GM12878 (cell line): ENCODE measurements around the gene STAMBPL1.

ENCODE experiments used
- BCL3 ChIP-seq: IDR thresholded peaks from 2 replicates; pipeline ENCODE4 v1.6.1; 2011; ENCODE audit warnings: borderline replicate concordance, low read depth, mild to moderate bottlenecking, moderate library complexity, low read length; ENCODE audit not compliant: insufficient read depth, poor library complexity, severe bottlenecking
- CREM ChIP-seq: IDR thresholded peaks from 2 replicates; pipeline ENCODE4 v1.6.1; 2014; ENCODE audit warnings: antibody characterized with exemption, low read depth
- CTCF ChIP-seq, 3 experiments: IDR thresholded peaks in 2 of 3; conservative IDR thresholded peaks in 1 of 3; 2 replicates each; pipeline ENCODE4 v1.5.1; 2011; ENCODE audit warnings: low read depth in 3 of 3, low read length in 3 of 3, mild to moderate bottlenecking in 3 of 3, control low read depth in 2 of 3, moderate library complexity in 2 of 3, inconsistent platforms in 1 of 3, mixed read lengths in 1 of 3; ENCODE audit not compliant: control insufficient read depth in 2 of 3, insufficient read depth in 1 of 3; ENCODE audit errors: extremely low read depth in 1 of 3
- EZH2 ChIP-seq: IDR thresholded peaks from 2 replicates; pipeline ENCODE4 v1.6.1; 2012; ENCODE audit warnings: low read depth, mild to moderate bottlenecking, control low read depth, inconsistent platforms, low read length, borderline replicate concordance; ENCODE audit not compliant: control insufficient read depth
- FOS ChIP-seq: IDR thresholded peaks from 3 replicates; pipeline ENCODE4 v1.6.1; 2011; ENCODE audit warnings: borderline replicate concordance; ENCODE audit not compliant: insufficient read length; ENCODE audit errors: extremely low read depth
- IRF3 ChIP-seq: fragments of 450-650 bp; IDR thresholded peaks from 2 replicates; pipeline ENCODE4 v1.6.1; 2014; ENCODE audit warnings: mild to moderate bottlenecking
- MAX ChIP-seq: IDR thresholded peaks from 2 replicates; pipeline ENCODE4 v1.6.1; 2012; ENCODE audit warnings: low read depth, low read length, improper control_type of control experiment
- PBX3 ChIP-seq: IDR thresholded peaks from 2 replicates; pipeline ENCODE4 v1.6.1; 2011; ENCODE audit warnings: mild to moderate bottlenecking, low read depth, low read length, moderate library complexity; ENCODE audit not compliant: insufficient replicate concordance
- POLR2A ChIP-seq: IDR thresholded peaks from 2 replicates; pipeline ENCODE4 v1.6.1; 2011; ENCODE audit warnings: low read depth, mild to moderate bottlenecking, low read length
- POLR2AphosphoS5 ChIP-seq: IDR thresholded peaks from 2 replicates; pipeline ENCODE4 v1.6.1; 2011; ENCODE audit warnings: mild to moderate bottlenecking, low read length, inconsistent platforms
- REST ChIP-seq: IDR thresholded peaks from 2 replicates; pipeline ENCODE4 v1.6.1; 2012; ENCODE audit warnings: mild to moderate bottlenecking, low read depth, low read length
- TAF1 ChIP-seq: IDR thresholded peaks from 2 replicates; pipeline ENCODE4 v1.6.1; 2011; ENCODE audit warnings: mild to moderate bottlenecking, low read depth, low read length, borderline replicate concordance
- TARDBP ChIP-seq: IDR thresholded peaks from 2 replicates; pipeline ENCODE4 v1.6.1; 2016; ENCODE audit warnings: borderline replicate concordance
- ZBTB4 ChIP-seq: fragments of 450-650 bp; formaldehyde crosslinking; IDR thresholded peaks from 2 replicates; pipeline ENCODE4 v1.4.0; 2022; ENCODE audit warnings: mild to moderate bottlenecking, moderate library complexity

GRCh38 chr10:88949051-88949450 is 69.0 kb downstream of the STAMBPL1 start:
- TF ChIP-seq FOS (no peak), CTCF (IDR thresholded peaks at IDR 0.05 in 2 of 3, conservative IDR thresholded peaks at IDR 0.05 in 1 of 3; ENCODE audit: control insufficient read depth in 2 of 3, extremely low read depth in 1 of 3, insufficient read depth in 1 of 3, low read depth in 3 of 3, low read length in 3 of 3) (no peak), PBX3 (no peak), MAX (no peak), IRF3 (no peak), POLR2A (no peak), ZBTB4 (CRISPR knock-in tag) (no peak), EZH2 (no peak), POLR2AphosphoS5 (no peak), BCL3 (no peak), TARDBP (no peak), TAF1 (no peak), REST (no peak), CREM (no peak)
